ENCODE data around the gene PACSIN3. TPM values are rescaled to one million over a fixed set of nuclear protein-coding genes. Genes with fewer than 3 reads are reported as not detected.

Gene PACSIN3
- total RNA-seq, 1 donor from 2014 or later, result 59.4 TPM

DNA sequence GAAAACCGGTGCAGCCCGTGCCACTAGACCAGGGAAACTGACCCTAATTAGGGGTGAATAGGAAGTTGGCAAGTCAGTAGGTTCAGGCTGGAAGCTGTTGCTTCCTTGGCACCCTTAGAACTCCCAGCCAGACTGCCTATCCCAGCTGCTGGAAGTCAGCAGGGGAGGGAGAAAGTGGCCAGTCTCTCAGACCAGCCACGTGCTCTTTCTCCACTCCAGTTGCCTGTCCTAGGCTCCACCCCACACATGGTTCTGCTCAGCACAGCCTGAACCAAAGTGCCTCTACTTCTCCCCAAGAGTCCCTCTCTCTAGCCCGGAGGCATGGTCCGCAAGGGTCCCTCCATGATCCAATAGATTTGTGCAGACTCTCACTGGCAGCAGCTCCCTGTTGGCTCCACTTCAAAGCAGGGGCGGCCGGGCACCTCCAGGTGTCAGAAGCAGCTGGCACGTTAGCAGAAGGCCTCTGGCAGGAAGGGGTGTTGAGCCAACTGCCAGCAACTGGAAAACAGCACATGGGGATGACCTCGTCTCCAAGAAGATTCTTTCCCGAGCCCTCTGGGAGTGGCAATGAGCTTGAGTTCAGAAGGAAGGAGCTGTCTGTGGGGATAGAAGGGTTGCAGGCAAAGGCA lies 37.2 kb downstream of the PACSIN3 start:
- Histone ChIP-seq H3K4me3 (no peak overlapping the region), H3K36me3 (no peaks in the 10 kb centered on the region), H3K27ac (peak overlapping the region; percentile 11), H3K4me1 (peaks cover 35% of the 10 kb centered on the region), H3K9me3 (no peaks in the 10 kb centered on the region), H3K27me3 (no peaks in the 10 kb centered on the region)
- DNase-seq (ENCODE audit: extremely low spot score in 2 of 2), result no peak
- intact Hi-C loops (cut with DNase I), result no loop called here
- TF ChIP-seq POLR2AphosphoS5 (IDR thresholded peaks at IDR 0.05; ENCODE audit: insufficient read depth in 1 of 2, low read depth in 1 of 2), result peak in 1 of 2 donors; percentile 55
- TF ChIP-seq, protein P1, sequence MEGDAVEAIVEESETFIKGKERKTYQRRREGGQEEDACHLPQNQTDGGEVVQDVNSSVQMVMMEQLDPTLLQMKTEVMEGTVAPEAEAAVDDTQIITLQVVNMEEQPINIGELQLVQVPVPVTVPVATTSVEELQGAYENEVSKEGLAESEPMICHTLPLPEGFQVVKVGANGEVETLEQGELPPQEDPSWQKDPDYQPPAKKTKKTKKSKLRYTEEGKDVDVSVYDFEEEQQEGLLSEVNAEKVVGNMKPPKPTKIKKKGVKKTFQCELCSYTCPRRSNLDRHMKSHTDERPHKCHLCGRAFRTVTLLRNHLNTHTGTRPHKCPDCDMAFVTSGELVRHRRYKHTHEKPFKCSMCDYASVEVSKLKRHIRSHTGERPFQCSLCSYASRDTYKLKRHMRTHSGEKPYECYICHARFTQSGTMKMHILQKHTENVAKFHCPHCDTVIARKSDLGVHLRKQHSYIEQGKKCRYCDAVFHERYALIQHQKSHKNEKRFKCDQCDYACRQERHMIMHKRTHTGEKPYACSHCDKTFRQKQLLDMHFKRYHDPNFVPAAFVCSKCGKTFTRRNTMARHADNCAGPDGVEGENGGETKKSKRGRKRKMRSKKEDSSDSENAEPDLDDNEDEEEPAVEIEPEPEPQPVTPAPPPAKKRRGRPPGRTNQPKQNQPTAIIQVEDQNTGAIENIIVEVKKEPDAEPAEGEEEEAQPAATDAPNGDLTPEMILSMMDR (IDR thresholded peaks at IDR 0.05), result no peak

DNA sequence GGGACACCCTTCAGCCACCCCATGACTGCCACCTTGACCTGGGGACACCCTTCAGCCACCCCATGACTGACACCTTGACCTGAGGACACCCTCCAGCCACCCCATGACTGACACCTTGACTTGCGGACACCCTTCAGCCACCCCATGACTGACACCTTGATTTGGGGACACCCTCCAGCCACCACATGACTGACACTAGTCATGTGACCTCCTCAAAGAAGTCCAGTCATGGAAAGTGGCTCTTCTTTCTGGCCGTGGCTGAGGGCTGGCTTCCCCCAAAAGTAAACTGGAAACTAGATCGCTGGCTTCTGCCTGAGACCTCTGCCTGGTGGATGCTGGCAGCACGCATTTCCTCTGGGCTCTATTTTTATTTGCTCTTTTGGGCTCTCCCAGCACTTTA lies 38.0 kb downstream of the PACSIN3 start:
- TF ChIP-seq POLR2A (IDR thresholded peaks at IDR 0.05) (no peak), POLR2AphosphoS5 (IDR thresholded peaks at IDR 0.05; ENCODE audit: insufficient read depth in 1 of 2, low read depth in 1 of 2) (no peak)
- TF ChIP-seq, protein P1 (IDR thresholded peaks at IDR 0.05), result no peak
- no peak for DNase-seq (ENCODE audit: extremely low spot score in 2 of 2)
- no peaks in the 10 kb centered on the region for H3K9me3 ChIP-seq
- H3K4me3 ChIP-seq, result no peak overlapping the region
- no peaks in the 10 kb centered on the region for H3K27me3 ChIP-seq
- H3K4me1 ChIP-seq, result peaks cover 34% of the 10 kb centered on the region
- H3K27ac ChIP-seq, result no peak overlapping the region
- H3K36me3 ChIP-seq, result no peaks in the 10 kb centered on the region
- intact Hi-C loops (cut with DNase I), result no loop called here

DNA sequence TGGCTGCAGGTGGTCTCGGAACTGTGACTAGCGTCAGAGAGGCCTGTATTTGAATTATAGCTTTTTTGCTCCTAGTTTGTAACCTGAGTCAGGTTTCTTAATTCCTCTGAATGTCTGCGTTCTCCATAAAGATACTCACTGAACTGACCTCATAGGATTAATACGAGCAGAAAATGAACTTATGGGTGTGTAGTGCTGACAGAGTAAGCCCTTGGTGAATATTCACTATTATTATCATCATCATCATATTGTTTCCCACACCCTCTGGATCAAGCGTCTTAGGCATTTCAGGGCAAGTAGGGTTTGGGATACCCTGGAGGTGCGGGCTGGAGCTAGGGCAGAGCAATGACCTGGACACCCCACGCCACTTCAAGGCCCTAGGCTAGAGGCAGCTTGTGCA lies 38.6 kb downstream of the PACSIN3 start:
- intact Hi-C loops (cut with DNase I), result no loop called here
- no peak overlapping the region for H3K27ac ChIP-seq
- DNase-seq (ENCODE audit: extremely low spot score in 2 of 2), result no peak
- TF ChIP-seq, protein P1 (IDR thresholded peaks at IDR 0.05), result no peak
- TF ChIP-seq POLR2AphosphoS5 (IDR thresholded peaks at IDR 0.05; ENCODE audit: insufficient read depth in 1 of 2, low read depth in 1 of 2) (no peak), POLR2A (IDR thresholded peaks at IDR 0.05) (no peak)
- H3K4me1 ChIP-seq, result peaks cover 34% of the 10 kb centered on the region
- no peaks in the 10 kb centered on the region for H3K27me3 ChIP-seq
- no peaks in the 10 kb centered on the region for H3K36me3 ChIP-seq
- no peak overlapping the region for H3K4me3 ChIP-seq
- no peaks in the 10 kb centered on the region for H3K9me3 ChIP-seq

DNA sequence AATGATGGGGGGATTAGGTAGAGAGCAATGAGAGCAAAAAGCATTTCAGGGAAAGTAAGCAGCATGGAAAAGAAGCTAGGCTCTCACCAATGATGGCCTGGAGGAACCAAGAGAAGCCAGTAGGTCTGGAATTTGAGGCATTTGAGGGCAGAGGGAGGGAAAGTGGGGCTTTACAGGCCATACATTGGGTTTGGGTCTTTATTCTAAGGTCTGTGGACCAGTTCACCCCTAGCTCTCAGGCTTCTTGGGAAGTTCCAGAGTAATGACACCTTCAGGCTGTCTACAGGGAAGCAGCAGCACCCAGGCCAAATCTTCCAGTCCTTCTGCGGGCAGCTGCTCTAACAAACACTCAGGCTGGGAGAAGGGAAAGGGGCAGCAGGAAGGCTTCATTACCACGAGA lies 39.0 kb downstream of the PACSIN3 start:
- H3K4me3 ChIP-seq, result no peak overlapping the region
- TF ChIP-seq POLR2A (IDR thresholded peaks at IDR 0.05), result no peak
- no peak for TF ChIP-seq POLR2AphosphoS5 (IDR thresholded peaks at IDR 0.05; ENCODE audit: insufficient read depth in 1 of 2, low read depth in 1 of 2)
- TF ChIP-seq, protein P1 (IDR thresholded peaks at IDR 0.05), result no peak
- no peak overlapping the region for H3K27ac ChIP-seq

DNA sequence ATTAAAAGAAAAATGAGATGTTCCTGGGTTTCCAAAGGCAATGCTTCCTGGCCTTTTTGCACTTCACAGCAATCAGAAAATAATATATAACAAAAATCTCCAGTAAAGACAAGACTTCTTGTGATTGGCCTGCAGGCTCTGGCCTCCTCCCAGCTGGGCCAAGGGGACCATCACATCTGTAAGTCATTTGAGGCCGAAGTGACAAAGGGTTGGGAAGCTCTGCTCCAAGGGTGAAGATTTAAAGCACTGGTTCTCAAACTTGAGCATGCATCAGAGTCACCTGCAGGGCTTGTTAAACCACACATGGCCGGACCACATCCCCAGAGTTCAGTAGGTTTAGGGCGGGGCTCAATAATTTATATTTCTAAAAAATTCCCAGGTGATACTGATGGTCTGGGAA lies 41.7 kb downstream of the PACSIN3 start:
- no peak for TF ChIP-seq POLR2AphosphoS5 (IDR thresholded peaks at IDR 0.05; ENCODE audit: insufficient read depth in 1 of 2, low read depth in 1 of 2)
- TF ChIP-seq POLR2A (IDR thresholded peaks at IDR 0.05), result no peak
- TF ChIP-seq, protein P1 (IDR thresholded peaks at IDR 0.05), result no peak
- Histone ChIP-seq H3K27me3 (no peaks in the 10 kb centered on the region), H3K36me3 (no peaks in the 10 kb centered on the region), H3K9me3 (no peaks in the 10 kb centered on the region), H3K4me3 (no peak overlapping the region), H3K27ac (no peak overlapping the region), H3K4me1 (peaks cover 24% of the 10 kb centered on the region)
- DNase-seq (ENCODE audit: extremely low spot score in 2 of 2), result no peak
- intact Hi-C loops (cut with DNase I), result no loop called here

More for the DNA sequence above, 39.0 kb downstream of the PACSIN3 start:
- Histone ChIP-seq H3K4me1 (peaks cover 34% of the 10 kb centered on the region), H3K36me3 (no peaks in the 10 kb centered on the region), H3K9me3 (no peaks in the 10 kb centered on the region), H3K27me3 (no peaks in the 10 kb centered on the region)
- intact Hi-C loops (cut with DNase I), result no loop called here
- no peak for DNase-seq (ENCODE audit: extremely low spot score in 2 of 2)

Measured in vagina (tissue), 2 donors.